Measurements from ENCODE around the gene AKAP4. TPM values are rescaled to one million over a fixed set of nuclear protein-coding genes. Genes with fewer than 3 reads are reported as not detected.

AKAP4 gene, protein sequence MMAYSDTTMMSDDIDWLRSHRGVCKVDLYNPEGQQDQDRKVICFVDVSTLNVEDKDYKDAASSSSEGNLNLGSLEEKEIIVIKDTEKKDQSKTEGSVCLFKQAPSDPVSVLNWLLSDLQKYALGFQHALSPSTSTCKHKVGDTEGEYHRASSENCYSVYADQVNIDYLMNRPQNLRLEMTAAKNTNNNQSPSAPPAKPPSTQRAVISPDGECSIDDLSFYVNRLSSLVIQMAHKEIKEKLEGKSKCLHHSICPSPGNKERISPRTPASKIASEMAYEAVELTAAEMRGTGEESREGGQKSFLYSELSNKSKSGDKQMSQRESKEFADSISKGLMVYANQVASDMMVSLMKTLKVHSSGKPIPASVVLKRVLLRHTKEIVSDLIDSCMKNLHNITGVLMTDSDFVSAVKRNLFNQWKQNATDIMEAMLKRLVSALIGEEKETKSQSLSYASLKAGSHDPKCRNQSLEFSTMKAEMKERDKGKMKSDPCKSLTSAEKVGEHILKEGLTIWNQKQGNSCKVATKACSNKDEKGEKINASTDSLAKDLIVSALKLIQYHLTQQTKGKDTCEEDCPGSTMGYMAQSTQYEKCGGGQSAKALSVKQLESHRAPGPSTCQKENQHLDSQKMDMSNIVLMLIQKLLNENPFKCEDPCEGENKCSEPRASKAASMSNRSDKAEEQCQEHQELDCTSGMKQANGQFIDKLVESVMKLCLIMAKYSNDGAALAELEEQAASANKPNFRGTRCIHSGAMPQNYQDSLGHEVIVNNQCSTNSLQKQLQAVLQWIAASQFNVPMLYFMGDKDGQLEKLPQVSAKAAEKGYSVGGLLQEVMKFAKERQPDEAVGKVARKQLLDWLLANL
- polyA plus RNA-seq (2013, experiment 1 of 2; ENCODE audit: insufficient read length): not detected
- not detected for polyA plus RNA-seq (2013, experiment 2 of 2; ENCODE audit: insufficient read length)

GRCh38 chrX:50200907-50201306 lies at the start of gene AKAP4:
Gene AKAP4 (minus strand): TSS chrX:50201007. CDS start chrX:50200889, 118 bp downstream.
- DNase-seq: no peak

DNA sequence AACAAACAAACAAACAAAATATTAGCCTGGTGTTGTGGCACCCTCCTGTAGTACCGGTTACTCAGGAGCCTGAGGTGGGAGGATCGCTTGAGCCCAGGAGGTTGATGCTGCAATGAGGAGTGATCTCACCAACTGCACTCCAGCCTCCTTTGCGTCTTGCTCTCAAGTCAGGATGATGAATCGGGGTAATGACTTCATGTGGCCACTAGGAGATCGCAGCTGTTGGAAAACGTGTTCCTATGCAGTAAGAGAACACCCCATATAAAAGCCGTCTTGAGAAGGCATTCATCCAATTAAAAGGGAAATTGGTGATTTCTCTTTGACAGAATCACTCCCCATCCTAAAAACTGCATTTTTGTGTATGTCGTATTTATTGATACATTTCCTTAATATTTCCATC lies 10.7 kb upstream of the AKAP4 start:
- DNase-seq: peak; percentile 3

DNA sequence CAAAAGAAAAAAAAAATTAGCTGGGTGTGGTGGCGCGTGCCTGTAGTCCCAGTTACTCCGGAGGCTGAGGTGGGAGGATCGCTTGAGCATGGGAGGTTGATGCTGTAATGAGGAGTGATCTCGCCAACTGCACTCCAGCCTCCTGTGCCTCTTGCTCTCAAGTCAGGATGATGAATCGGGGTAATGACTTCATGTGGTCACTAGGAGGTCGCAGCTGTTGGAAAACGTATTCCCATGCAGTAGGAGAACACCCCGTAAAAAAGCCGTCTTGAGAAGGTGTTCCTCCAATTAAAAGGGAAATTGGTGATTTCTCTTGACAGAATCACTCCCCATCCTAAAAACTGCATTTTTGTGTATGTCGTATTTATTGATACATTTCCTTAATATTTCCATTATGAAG lies 5.9 kb upstream of the AKAP4 start:
- DNase-seq: no peak

- peak; percentile 72 for DNase-seq
Measured at GRCh38 chrX:50204364-50204899, 3.6 kb upstream of the AKAP4 start, which contains the start of gene CCNB3. Gene CCNB3 (plus strand): TSS chrX:50204765. CDS start chrX:50285164, 80,399 bp downstream.

DNA sequence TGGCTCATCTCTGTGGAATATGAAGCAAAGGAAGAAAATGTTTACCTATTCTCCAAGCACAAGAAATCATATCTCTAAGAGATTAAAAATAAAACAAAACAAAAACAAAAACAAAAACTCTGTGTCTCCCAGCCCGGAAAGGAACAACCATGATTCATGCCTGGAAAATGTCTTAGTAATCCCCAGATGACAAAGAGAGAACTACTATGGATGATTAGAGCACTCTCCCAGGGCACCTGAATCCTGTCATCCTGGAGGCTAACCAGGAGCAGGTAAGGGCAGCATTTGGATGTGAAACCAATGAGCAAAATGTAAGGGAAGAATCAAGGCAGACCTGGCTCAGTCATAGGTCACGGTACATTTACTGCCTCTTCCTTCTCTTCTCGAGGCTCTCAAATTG lies 1.7 kb upstream of the AKAP4 start:
- no peak for DNase-seq

DNA sequence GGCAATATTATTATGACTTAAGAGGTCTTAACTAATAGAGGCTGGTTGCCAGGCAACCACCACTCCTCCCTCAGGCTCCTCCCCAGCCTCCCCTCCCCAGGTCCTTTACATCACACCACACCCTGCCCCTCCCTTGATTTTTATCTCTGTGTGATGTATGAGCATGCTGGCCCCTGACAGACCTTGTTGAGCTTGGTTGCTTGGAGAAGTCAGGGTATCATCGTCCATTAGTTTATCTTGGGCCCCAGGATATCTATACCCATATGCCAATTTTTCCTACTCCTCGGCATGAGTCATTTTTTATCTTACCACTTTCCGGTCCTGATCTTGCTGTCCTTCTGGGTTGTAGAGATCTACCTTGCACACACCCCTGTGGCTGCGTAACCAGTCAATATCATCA lies 2.5 kb downstream of the AKAP4 start:
- DNase-seq: no peak

DNA sequence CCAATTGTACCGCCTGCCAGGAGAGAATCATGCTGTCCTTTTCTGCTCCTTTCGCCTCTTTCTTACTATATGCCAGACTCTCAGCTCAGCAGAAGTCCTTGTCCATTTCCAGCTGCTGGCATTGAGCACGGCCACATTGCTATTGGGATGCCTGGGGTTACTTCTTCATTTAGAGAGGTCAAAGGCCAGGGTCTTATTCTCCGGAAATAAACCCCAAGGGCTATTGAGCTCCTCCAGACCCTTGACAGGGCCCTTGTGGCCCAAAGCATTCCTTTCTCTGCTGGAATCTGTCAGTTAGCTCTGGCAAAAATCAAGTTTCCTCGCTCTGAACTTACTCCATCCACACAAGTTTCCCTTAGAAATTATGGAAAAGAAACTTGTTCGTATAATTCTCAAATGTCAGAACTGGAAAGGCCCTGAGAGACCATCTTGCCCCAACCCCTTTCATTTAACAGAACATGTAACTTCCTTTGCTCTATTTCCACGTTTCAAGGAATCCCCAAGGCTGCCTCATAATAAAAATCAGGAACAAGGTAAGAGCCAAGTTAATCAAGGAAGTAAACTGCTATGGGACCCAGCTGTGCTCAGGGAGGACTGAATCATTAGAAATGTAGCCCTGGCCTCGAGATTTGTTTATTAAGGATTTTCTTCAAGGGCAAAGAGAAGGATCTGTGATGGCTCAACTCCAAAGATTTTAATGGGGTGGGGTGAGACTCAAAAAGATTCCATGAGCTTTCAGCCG lies 11.8 kb downstream of the AKAP4 start:
- no peak for DNase-seq

DNA sequence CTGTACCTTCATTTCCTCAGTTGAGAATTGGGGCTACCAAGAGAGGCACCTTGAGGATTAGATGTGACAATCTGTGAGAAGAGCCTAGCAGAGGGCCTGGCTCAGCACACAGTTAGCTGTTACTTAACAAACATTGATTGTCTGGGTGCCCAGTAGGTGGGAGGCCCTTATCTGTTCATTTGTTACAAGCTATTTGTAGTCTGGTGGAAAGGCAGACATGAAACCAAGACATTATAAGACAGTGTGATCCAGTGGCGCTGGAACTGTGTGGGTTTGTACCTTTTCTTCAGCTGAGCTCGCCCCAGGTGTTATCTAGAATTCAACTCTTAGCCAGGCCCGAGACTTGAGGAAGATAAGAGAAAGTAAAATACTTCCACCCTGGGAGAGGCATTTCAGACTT lies 16.9 kb downstream of the AKAP4 start:
- no peak for DNase-seq

DNA sequence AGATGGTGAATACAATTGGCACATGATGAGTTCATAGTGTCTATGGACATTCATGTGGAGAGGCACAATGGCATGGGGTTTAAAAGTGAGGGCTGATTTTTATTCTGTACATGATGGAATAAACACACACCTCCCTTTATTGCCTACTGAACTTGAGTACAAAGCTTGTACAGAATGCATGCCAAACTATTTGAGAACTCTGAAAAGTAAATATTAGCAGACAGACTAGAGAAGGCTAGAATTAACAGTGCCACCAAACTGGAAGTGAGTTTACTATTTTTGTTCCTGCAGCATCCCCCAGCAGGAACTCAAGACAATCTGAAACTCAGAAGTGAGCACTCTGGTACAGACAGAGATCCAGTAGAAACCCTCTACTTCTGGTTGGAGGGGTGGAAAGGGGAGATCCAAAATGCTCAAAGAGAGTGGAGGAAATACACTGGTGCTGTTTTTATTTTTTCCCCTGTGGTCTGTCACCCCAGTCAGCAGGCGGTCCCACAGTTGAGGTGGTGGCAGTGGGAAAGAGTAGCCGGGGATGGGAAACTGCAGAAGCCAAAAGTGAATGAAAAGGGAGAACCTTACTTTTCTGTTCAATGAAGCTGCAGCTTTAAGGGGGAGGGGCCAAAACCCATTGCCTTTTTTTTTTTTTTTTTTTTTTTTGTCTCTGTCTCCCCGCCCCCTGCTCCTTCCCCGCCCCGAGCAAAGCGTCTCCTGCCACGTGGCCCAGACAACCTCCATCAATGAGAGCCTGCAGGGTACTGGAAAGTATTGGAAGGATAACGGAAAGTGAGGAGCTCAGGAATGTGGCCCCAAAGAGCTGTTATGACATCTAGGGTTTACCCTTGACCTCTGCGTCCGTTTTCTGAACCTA lies 20.5 kb downstream of the AKAP4 start:
- no peak for DNase-seq

- DNase-seq: no peak
Measured at GRCh38 chrX:50169717-50170116, 31.1 kb downstream of the AKAP4 start.

DNA sequence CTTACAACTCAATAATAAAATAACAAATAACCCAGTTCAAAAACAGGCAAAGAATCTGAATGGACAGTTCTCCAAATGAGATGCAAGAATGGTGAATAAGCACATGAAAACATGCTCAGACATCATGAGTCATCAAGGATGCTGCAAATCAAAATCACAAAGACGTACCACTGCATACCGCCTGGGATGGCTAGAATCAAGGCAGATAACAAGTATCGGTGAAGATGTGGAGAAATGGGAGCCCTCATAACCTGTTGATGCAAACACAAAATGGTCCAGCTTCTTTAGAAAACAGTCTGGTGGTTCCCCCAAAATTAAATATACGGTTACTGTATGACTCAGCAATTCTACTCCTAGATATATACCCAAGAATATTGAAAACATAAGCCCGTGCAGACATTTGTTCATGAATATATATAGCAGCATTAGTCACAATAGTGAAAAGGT lies 32.5 kb downstream of the AKAP4 start:
- peak; percentile 8 for DNase-seq

DNA sequence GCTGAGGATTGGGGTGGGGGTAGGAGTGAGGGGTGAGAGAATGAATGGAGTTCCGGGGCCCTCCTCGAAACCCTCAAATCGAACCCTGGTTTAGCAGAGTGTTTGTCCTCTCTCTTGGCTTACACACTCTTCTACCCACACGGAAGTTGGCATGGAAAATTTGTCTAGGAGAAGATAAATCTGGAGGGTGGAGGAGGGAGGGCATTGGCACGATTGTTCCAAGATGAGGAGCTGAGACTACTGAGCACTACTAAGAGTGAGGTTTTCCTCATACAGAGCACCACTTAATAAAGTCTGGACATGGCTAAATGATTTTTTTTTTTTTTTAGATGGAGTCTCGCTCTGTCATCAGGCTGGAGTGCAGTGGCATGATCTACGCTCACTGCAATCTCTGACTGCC lies 33.4 kb downstream of the AKAP4 start:
- DNase-seq: no peak

DNA sequence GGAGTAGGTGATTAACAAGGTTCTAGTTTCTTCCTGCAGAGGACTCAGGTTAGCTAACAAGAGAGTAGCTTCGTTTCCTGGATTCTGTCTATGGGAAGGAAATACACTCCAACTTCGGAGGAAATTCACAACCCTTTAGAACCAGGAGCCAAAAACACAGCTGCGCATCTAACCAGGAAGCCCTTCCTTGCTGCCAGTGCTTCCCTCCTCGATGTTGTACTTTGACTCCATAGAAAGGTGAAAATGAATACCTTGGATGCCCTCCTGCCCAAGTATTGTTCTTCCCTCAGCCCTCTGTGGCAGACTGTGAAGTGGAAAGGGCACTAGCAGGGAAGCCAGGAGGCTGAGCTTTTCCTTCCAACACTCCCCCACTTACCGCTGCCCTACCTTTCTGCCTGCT lies 35.1 kb downstream of the AKAP4 start:
- DNase-seq: no peak

DNA sequence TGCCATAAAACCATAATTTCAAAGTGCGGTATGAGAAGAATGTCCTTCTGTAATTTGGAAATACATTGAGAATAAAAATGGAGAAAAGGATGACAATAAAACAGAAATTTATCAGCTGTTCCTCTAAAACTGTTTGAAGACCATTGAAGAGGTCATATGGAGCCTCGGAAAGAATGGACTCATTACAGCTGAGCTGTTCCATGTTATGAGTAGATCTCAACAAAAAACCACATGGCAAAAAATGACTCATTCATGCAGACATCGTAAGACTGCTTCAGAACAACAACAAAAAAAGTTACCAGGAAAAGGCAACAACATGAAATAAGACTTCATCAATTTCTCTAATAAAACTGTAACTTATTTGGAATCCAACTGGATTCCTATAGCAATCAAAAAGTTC lies 39.7 kb downstream of the AKAP4 start:
- DNase-seq: no peak

GRCh38 chrX:50158593-50158992 lies 42.2 kb downstream of the AKAP4 start:
- no peak for DNase-seq

DNA sequence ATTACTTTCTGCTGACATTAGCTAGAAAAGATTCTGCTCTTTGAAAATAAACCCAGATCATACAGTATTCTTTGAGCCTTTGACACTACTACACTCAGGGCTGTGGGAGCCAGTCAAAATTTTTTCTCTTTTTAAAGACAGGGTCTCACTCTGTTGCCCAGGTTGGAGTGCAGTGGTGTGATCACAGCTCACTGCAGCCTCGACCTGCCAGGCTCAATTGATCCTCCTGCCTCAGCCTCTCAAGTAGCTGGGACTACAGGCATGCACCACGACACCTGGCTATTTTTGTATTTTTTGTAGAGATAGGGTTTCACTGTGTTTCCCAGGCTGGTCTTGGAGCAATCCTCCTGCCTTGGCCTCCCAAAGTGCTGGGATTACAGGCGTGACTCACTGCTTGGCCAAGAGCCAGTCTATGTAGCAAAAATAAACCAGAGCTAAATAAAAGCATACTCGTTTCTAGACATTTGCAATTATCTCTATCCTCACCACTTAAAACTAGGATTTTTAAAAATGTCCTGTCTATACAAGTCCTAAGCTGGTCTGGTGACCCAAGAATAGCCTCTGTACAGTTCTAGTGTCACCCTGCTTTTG lies 43.2 kb downstream of the AKAP4 start:
- DNase-seq: no peak

- no peak for DNase-seq
Measured at GRCh38 chrX:50154429-50154828, 46.4 kb downstream of the AKAP4 start.

GRCh38 chrX:50152456-50152855 lies 48.4 kb downstream of the AKAP4 start:
- DNase-seq: no peak

DNA sequence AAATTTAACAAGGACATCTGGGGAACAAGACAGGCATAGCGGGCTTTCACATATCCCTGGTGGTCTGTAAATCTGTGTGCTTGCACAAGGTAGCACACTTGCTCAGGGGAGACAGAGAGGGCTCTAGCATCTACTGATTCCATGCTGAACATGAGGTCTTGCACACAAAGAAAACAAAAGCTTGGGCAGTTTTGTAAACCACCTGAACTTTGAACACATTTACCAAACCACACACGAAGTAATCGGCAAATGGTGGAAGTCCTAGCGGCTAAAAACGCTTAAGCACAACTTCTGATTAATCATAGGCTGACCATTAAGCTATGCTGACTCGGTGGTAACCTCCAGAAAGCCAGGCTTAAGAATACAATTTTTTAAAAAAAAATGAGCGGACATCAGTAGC lies 52.8 kb downstream of the AKAP4 start:
- DNase-seq: no peak
